NCI-H510A (cell line): ENCODE results near the gene TRIOBP.

ENCODE experiments used
- DNase-seq: peaks from one replicate; lab custom pipeline; 2025; lab: John Stamatoyannopoulos, UW

Gene TRIOBP

DNA sequence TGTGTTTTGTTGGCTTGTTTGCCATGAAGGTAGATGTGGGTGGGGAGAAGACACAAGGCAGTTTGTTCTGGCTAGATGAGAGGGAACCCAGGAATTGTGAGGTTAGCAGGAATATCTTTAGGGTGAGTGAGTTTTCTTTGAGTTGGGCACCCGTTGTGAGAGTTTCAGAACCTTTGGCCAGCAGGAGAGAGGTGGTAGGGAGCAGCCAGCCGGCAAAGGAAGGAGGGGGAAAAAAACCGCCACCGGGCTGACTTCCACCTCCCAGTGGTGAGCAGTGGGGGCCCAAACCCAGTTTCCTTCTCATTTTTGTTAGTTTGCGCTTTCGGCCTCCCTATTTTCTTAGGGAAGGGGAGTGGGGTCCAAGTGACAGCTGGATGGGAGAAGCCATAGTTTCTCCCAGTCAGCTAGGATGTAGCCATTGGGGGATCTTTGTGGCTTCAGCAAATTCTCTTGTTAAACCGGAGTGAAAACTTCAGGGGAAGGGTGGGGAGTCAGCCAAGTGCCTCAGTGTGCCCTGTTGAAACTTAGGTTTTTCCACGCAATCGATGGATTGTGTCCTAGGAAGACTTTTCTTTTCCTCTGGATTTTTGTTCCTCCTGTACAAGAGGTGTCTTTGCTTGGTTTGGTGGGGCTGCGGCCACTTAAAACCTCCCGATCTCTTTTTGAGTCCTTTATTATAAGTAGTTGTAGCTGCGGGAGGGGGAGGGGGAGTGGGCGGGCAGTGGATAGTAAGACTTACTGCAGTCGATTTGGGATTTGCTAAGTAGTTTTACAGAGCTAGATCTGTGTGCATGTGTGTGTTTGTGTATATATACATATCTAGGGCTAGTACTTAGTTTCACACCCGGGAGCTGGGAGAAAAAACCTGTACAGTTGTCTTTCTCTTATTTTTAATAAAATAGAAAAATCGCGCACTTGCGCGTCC, 109.8 kb downstream of the TRIOBP start:
- DNase-seq = no peak

DNA sequence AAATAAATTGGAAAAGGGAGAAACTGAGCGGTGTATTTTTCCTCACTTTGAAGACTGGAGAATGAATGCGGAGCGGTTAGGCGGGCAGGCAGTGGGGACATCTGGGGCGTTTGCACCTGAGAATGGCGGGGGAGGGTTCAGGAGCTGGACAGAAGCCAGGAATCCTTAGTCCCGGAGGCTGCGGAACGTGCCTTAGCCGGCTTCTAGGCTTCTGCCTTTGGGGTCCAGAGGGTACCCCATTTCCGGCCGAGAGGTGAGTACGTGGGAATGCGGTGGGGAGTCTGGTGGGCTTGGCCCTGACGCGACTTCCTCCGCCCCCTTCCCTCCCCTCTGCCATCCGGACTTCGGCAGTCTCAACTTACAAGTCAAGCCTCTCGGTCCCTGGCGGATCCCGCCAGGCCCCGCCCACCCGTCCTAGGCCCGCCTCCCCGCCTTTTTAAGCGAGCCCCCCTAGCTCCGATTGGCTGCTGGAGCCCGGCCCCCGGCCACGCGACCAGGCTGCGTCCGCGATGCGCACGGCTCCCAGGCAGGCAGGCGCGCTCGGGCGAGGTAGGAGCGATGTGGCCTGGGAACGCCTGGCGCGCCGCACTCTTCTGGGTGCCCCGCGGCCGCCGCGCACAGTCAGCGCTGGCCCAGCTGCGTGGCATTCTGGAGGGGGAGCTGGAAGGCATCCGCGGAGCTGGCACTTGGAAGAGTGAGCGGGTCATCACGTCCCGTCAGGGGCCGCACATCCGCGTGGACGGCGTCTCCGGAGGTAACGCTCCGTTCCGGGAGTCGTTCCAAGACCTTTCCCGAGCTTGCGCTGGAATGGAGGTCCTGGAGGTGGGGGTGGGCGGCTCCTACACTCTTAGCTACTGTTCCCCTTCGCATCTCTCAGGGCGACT, 110.8 kb downstream of the TRIOBP start, which contains the start of gene GCAT:
GCAT (plus strand) TSS at position 525 of the 884 bp plus-strand sequence; CDS start at position 559, 34 bp downstream.
- DNase-seq = peak; percentile 84

DNA sequence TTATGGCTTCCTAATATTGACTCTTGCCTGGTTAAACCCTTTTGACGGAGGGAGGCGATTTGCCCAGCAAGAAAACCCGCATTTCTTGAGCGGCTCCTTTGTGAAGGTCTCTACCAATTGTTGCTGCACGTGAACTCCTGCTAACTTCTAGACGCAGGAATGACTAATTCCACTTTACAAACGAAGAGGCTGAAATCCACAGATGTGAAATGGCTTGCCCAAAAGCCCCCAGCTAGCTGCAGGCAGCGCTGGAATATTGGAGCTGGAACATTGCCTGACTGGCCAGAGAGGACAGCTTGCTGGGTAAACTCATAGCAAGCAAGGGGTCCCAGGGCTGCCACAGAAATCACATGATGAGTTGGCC, 111.4 kb downstream of the TRIOBP start:
- no peak for DNase-seq

DNA sequence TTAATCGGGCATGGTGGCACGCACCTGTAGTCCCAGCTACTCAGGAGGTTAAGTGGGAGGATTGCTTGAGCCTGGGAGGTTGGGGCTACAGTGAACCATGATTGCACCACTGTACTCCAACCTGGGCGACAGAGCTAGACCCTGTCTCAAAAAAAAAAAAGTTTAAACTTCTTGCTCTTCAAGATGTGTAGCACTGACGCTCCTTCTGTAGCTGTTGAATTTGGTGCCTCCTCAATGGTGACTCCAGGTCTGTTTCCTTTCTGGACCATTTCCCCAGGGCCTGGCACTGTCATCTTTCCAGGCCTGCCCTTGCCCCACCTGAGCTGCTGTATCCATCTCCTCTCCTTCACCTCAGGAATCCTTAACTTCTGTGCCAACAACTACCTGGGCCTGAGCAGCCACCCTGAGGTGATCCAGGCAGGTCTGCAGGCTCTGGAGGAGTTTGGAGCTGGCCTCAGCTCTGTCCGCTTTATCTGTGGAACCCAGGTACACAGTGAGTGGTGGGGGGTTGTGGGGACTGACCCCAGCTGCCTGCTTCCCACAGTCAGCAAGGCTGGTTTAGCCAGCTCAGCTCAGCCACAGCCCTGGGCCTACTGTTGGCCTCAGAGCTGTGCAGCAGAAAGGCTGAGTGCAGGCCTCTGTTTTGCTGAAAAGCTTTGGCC, 113.0 kb downstream of the TRIOBP start:
- DNase-seq = no peak

DNA sequence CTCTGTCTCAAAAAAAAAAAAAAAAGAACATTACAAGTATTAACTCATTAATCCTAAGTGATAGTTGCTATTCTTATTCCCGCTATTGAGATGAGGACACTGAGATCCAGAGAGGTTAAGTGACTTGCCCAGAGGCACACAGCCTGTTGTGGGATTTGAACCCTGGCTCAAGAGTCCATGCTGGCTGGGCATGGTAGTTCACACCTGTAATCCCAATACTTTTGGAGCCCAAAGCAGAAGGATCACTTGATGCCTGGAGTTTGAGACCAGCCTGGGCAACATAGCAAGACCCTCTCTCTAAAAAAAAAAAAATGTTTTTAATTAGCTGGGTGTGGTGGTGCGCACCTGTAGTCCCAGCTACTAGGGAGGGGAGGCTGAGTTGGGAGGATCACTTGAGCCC, 115.0 kb downstream of the TRIOBP start:
- no peak for DNase-seq

DNA sequence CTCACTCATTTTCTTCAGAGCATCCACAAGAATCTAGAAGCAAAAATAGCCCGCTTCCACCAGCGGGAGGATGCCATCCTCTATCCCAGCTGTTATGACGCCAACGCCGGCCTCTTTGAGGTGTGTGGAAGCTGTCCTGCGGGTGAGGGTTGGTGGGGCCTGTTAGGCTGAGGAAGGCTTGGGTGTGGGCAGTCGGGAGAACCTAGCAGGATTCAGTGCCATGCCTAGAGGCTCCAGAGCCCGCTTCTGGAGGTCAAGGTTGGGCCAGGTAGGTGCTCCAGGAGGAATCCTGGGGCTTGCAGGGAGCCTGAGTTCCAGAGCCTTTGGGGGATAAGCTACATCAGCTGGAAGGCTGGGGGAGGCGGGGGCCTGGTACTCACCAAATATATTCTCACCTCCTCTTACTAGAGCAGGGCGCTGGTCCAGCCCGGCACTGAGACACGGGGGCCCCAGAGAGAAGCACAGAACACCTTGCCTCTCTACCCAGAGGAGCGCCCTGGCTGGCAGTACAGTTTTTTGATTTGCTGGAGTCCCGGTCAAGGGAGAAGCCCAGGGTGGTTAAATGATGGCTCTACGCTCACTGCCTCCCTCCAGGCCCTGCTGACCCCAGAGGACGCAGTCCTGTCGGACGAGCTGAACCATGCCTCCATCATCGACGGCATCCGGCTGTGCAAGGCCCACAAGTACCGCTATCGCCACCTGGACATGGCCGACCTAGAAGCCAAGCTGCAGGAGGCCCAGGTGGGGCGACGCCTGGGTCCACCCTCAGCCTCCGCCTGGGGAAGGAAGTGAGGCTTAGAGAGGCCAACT, 116.2 kb downstream of the TRIOBP start:
- no peak for DNase-seq

DNA sequence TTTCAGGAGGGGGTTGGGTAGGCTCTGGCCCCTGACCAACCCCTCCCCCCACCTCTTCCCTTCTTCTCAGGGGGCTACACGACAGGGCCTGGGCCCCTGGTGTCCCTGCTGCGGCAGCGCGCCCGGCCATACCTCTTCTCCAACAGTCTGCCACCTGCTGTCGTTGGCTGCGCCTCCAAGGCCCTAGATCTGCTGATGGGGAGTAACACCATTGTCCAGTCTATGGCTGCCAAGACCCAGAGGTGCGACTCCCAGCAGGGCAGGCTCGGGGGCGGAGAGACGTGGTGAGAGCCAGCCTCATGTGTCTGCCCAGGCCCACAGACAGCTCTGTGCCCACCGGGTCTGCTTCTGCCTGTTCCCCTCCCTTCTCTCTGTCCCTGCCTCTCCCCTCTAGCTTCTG, 118.7 kb downstream of the TRIOBP start:
- no peak for DNase-seq

DNA sequence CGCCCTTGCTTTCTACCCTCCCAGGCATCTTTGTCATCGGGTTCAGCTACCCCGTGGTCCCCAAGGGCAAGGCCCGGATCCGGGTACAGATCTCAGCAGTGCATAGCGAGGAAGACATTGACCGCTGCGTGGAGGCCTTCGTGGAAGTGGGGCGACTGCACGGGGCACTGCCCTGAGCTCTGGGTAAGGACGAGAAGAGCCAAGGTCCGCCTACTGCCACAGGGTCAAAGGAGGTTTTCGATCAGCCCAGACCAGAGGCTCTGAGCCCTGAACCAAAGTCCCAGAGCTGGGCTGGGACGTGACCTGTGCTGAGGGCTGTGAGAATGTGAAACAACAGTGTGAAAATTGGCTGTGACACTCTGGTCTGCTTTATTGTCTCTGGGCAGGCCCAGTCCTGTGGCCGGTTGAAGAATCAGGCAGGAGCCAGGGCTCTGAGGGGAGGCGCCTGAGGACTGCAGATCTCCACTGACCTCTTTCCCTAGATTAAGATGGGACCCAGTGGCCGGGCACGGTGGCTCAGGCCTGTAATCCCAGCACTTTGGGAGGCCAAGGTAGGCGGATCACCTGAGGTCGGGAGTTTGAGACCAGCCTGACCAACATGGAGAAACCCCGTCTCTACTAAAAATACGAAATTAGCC, 119.8 kb downstream of the TRIOBP start:
- DNase-seq = no peak

DNA sequence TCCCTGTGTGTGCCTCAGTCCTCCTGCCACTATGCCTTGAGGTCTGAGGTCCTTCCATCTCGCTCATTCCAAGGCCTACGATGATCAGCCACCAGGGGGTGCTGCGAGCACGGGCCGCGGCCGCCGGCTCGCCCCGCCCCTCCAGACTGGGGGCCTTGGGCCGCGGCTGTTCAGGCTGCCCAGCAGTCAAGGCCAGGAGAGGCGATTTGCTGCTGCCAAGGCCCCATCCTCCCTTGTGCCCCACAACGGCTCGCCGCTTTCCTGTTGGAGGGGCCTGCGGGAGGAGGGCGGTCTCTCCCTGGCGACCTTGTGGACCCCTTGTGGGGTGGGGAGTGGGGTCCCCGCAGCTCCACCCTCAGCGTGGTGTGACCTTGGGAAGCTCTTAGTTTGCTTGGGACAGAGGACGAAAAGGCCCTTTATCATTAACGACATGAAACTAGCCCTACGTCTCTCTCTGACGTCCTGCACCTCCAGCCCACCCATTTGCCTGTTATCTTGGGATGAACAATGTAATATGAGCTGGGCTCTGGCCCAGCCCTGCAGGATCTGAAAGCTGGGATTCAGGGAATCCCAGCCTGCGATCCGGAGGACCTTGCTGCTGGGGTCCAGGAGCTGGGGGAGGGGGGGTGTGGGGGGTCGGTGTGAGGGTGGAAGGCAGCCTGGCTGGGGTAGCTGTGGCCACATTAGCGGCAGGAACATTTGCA, 121.0 kb downstream of the TRIOBP start:
- peak; percentile 37 for DNase-seq

DNA sequence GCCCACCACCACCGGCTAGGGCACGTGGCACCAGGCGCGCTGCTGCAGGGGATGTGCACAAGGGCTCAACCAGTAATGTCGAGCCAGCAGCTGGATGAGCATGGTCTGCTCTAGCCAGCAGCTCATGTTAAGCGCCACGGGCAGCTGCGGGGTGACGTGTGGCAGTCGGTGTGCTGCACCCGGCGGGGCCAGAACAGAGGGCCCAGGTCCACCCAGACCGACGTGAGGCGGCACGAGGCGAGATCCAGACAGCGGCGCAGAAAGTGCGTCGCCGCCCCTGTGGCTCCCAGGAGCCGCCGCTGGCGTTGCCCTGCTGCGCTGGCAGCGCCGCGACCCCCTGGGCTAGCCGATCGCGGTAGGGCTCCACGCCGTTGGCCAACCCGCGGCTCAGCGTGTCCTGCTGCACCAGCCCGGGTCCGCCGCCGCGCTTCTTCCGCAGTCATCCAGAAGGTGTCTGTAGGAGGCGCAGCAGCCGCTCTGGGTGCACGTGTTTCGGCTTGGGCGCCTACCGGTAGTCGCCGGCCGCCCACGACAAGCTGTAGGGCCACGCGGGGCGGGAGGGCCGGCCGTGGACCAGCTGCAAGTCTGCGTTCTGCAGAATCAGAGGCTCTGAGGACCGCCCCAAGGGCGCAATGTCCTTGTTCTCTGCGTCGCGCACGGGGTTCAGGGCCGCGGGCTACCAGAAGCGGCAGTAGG, 121.7 kb downstream of the TRIOBP start:
- DNase-seq = no peak

DNA sequence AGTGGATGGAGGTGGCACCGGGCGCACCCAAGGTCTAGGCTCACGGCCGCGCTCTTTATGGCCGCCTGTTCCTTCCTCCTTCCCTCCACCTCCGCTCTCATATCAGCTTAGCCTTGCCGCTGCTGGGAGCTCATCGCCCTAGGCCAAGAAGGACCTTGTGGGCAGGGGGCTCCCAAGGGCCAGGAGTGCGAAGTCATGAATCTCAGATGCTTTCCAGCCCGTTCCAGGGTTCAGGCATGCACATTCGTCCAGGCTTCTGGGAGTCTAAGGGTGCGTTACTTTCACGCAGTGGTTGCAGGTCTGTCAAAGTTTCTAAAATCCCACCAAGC, 122.2 kb downstream of the TRIOBP start:
- DNase-seq = no peak

DNA sequence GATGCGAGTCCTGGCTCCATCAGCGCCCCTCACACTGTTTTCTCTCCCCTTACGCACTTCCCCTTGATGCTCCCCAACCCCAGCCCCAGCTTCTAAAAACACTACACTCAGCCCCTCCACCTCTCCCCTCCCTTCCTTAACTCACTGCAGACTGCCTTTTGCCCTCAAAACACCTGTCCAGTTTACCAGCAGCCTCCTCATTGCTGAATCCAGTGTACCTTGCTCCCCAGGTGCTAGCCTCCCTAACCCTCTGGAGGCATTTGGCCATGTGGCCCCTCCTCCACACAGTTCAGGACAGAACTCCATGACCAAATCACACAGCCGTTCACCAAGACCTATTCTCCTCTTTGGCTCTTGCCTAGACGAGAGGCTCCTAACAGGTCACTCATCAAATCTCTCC, 123.5 kb downstream of the TRIOBP start:
- DNase-seq = no peak

DNA sequence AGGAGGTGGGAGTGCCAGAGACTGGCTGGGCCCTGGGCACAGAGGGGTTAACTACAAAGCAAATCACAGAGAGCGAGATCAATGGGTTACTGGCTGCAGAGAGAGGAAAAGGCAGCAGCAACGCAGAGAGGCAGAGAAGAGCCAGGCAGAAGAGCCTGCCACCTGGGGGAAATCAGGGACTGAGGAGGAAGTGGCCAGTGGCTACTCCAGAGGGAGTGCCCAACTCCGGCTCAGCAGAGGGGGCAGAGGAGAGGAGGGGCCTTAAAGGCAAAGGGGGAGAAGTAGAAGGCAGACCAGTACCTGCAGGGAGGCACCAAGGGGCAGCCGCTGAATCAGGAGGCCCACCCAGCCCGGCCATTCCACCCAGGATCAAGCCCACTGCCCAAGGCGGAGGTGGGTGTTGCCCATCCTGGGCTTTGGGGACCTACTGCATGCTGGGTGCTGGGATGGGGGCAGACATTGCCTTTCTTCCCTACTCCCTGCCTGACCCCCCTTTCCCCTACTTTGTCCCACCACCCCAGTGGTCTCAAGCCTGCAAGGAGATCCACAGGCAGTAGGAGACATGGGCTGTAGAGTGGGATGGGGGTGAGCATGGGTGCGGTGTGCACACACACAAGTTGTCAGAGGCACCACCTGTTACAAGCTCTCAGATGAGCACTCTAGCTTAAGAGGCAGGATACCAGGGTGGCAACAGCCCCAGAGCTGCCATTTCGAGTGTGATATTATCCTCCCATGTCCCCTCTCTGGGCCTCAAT, 125.4 kb downstream of the TRIOBP start:
- DNase-seq = peak; percentile 27

DNA sequence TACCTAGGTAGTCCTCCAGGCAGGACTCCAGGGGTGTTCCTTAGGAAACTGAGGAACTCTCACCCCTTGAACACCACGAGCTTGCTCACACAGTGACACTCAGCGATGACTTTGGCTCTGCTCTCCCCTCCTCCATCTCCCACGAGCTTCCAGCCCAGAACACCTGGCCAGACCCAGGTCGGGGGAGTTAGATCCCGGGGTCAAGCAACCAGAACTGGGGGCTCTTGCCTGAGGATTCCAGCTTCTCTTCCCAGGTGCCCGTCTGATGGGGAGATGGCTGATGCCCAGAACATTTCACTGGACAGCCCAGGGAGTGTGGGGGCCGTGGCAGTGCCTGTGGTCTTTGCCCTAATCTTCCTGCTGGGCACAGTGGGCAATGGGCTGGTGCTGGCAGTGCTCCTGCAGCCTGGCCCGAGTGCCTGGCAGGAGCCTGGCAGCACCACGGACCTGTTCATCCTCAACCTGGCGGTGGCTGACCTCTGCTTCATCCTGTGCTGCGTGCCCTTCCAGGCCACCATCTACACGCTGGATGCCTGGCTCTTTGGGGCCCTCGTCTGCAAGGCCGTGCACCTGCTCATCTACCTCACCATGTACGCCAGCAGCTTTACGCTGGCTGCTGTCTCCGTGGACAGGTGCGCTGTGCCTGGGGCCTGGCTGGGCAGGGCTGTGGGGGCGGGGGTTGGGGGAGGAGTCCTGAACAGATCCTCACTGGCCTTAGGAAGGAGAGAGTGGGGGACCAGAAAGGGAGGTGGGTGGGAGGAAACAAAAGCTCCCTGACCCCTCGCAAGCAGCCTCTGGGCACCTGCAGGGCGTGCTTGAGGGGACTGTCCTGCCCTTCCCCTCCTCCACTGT, 126.5 kb downstream of the TRIOBP start, which contains the start of gene GALR3:
GALR3 (plus strand) TSS at position 249 of the 852 bp plus-strand sequence; CDS start at position 274, 25 bp downstream.
- peak; percentile 73 for DNase-seq

DNA sequence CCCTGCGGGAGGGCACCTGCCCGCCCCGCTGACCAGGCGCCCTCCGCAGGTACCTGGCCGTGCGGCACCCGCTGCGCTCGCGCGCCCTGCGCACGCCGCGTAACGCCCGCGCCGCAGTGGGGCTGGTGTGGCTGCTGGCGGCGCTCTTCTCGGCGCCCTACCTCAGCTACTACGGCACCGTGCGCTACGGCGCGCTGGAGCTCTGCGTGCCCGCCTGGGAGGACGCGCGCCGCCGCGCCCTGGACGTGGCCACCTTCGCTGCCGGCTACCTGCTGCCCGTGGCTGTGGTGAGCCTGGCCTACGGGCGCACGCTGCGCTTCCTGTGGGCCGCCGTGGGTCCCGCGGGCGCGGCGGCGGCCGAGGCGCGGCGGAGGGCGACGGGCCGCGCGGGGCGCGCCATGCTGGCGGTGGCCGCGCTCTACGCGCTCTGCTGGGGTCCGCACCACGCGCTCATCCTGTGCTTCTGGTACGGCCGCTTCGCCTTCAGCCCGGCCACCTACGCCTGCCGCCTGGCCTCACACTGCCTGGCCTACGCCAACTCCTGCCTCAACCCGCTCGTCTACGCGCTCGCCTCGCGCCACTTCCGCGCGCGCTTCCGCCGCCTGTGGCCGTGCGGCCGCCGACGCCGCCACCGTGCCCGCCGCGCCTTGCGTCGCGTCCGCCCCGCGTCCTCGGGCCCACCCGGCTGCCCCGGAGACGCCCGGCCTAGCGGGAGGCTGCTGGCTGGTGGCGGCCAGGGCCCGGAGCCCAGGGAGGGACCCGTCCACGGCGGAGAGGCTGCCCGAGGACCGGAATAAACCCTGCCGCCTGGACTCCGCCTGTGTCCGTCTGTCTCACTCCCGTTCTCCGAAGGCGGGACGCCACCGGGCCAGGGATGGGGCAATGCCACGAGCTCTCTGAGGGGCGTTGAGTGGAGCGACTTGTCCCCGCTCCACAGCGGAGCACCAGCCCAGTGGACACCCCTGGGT, 128.1 kb downstream of the TRIOBP start:
- DNase-seq = no peak
